H9 (cell line): ENCODE measurements around the gene SLC11A1. TPM values are rescaled to one million over a fixed set of nuclear protein-coding genes. Genes with fewer than 3 reads are reported as not detected.
A peak's percentile ranks its signal among the peaks of the same experiment; 100 is the strongest.

Source experiments
- DNase-seq: peaks from one replicate; pipeline ENCODE4 v3.0.0-alpha.2; 2017
- H2AFZ ChIP-seq: one replicate; pipeline ENCODE4 v1.6.1; 2013; ENCODE audit warnings: mild to moderate bottlenecking, low read length, control low read depth, moderate library complexity
- H2AK5ac ChIP-seq: 2 replicates; pipeline ENCODE4 v1.6.1; 2013; ENCODE audit warnings: low read length, control low read depth, mixed read lengths; ENCODE audit not compliant: insufficient read length
- H2BK120ac ChIP-seq: one replicate; pipeline ENCODE4 v1.6.1; 2013; ENCODE audit warnings: low read depth, mild to moderate bottlenecking, low read length, control low read depth, inconsistent platforms; ENCODE audit not compliant: poor library complexity, severe bottlenecking
- H2BK12ac ChIP-seq: 2 replicates; pipeline ENCODE4 v1.6.1; 2013; ENCODE audit warnings: low read length, control low read depth, mixed read lengths, low read depth; ENCODE audit not compliant: insufficient read length
- H2BK15ac ChIP-seq: 2 replicates; pipeline ENCODE4 v1.6.1; 2013; ENCODE audit warnings: low read depth, low read length, control low read depth
- H2BK20ac ChIP-seq: one replicate; pipeline ENCODE4 v1.6.1; 2013; ENCODE audit warnings: low read depth, mild to moderate bottlenecking, low read length, control low read depth, inconsistent platforms; ENCODE audit not compliant: poor library complexity, severe bottlenecking
- H2BK5ac ChIP-seq: 2 replicates; pipeline ENCODE4 v1.6.1; 2013; ENCODE audit warnings: low read length, control low read depth, mixed read lengths; ENCODE audit not compliant: insufficient read length
- H3K14ac ChIP-seq: 2 replicates; pipeline ENCODE4 v1.6.1; 2013; ENCODE audit warnings: low read length, control low read depth; ENCODE audit not compliant: insufficient read depth
- H3K18ac ChIP-seq: 2 replicates; pipeline ENCODE4 v1.6.1; 2013; ENCODE audit warnings: low read depth, mild to moderate bottlenecking, mixed read lengths, low read length, control low read depth; ENCODE audit not compliant: insufficient read length
- H3K23ac ChIP-seq: 2 replicates; pipeline ENCODE4 v1.6.1; 2013; ENCODE audit warnings: low read length, control low read depth, mixed read lengths, low read depth; ENCODE audit not compliant: insufficient read length
- H3K23me2 ChIP-seq: 2 replicates; pipeline ENCODE4 v1.6.1; 2013; ENCODE audit warnings: low read depth, mild to moderate bottlenecking, mixed read lengths, low read length, control low read depth; ENCODE audit not compliant: insufficient read length, poor library complexity, severe bottlenecking
- H3K27ac ChIP-seq: 2 replicates; pipeline ENCODE4 v1.5.1; 2013; ENCODE audit warnings: low read length, control low read depth, mixed read lengths, low read depth; ENCODE audit not compliant: insufficient read length
- H3K27me3 ChIP-seq: 2 replicates; pipeline ENCODE4 v1.6.1; 2013; ENCODE audit warnings: low read length, control low read depth, inconsistent platforms; ENCODE audit not compliant: insufficient read depth
- H3K4ac ChIP-seq: 2 replicates; pipeline ENCODE4 v1.6.1; 2013; ENCODE audit warnings: low read depth, mild to moderate bottlenecking, control low read depth, inconsistent platforms, low read length, moderate library complexity
- H3K4me1 ChIP-seq: 2 replicates; pipeline ENCODE4 v1.6.1; 2013; ENCODE audit warnings: low read length, control low read depth, inconsistent platforms; ENCODE audit not compliant: insufficient read depth
- H3K4me2 ChIP-seq: 2 replicates; pipeline ENCODE4 v1.6.1; 2013; ENCODE audit warnings: low read length, control low read depth, mixed read lengths; ENCODE audit not compliant: insufficient read length, insufficient read depth
- H3K56ac ChIP-seq: 2 replicates; pipeline ENCODE4 v1.6.1; 2013; ENCODE audit warnings: low read depth, mild to moderate bottlenecking, mixed read lengths, low read length, control low read depth; ENCODE audit not compliant: insufficient read length
- H3K79me1 ChIP-seq: 2 replicates; pipeline ENCODE4 v1.6.1; 2013; ENCODE audit warnings: low read depth, mild to moderate bottlenecking, moderate library complexity, low read length, control low read depth, inconsistent platforms; ENCODE audit not compliant: insufficient read depth, poor library complexity, severe bottlenecking
- H3K79me2 ChIP-seq: 2 replicates; pipeline ENCODE4 v1.6.1; 2013; ENCODE audit warnings: low read length, control low read depth, inconsistent platforms; ENCODE audit not compliant: insufficient read depth
- H3K9ac ChIP-seq: 2 replicates; pipeline ENCODE4 v1.6.1; 2013; ENCODE audit warnings: low read length, control low read depth, mixed read lengths; ENCODE audit not compliant: insufficient read length; ENCODE audit errors: extremely low read depth
- H3K9me3 ChIP-seq: one replicate; pipeline ENCODE4 v1.6.1; 2013; ENCODE audit warnings: low read depth, low read length, inconsistent platforms; ENCODE audit not compliant: control insufficient read depth
- H3T11ph ChIP-seq: one replicate; pipeline ENCODE4 v1.6.1; 2013; ENCODE audit warnings: mild to moderate bottlenecking, low read length, control low read depth, inconsistent platforms
- H4K20me1 ChIP-seq: one replicate; pipeline ENCODE4 v1.6.1; 2013; ENCODE audit not compliant: control insufficient read depth, insufficient read length, insufficient read depth
- H4K5ac ChIP-seq: 2 replicates; pipeline ENCODE4 v1.6.1; 2013; ENCODE audit warnings: low read depth, mild to moderate bottlenecking, mixed read lengths, low read length, control low read depth; ENCODE audit not compliant: insufficient read length
- H4K8ac ChIP-seq: replicated peaks from 2 replicates; pipeline ENCODE4 v1.6.1; 2013; ENCODE audit warnings: low read length, control low read depth, mixed read lengths, low read depth; ENCODE audit not compliant: insufficient read length
- H4K91ac ChIP-seq: 2 replicates; pipeline ENCODE4 v1.6.1; 2013; ENCODE audit warnings: low read depth, mild to moderate bottlenecking, moderate library complexity, mixed read lengths, low read length, control low read depth; ENCODE audit not compliant: insufficient read length
- H3K27ac Mint-ChIP-seq, 3 experiments: 2 replicates in 2 of 3; 3 replicates in 1 of 3; pipeline ENCODE4 v1.8.0; 2020 to 2021; ENCODE audit warnings: mixed read lengths in 3 of 3, mild to moderate bottlenecking in 1 of 3, moderate library complexity in 1 of 3
- H3K27me3 Mint-ChIP-seq: 2 replicates; pipeline ENCODE4 v1.8.0; 2021; ENCODE audit warnings: low read depth, mild to moderate bottlenecking, moderate library complexity, mixed read lengths
- H3K36me3 Mint-ChIP-seq, 3 experiments: 2 replicates in 2 of 3; 3 replicates in 1 of 3; pipeline ENCODE4 v1.8.0; 2020 to 2021; ENCODE audit warnings: low read depth in 3 of 3, mixed read lengths in 3 of 3; ENCODE audit not compliant: insufficient read depth in 1 of 3
- H3K4me1 Mint-ChIP-seq, 2 experiments: 2 replicates each; pipeline ENCODE4 v1.8.0; 2020; ENCODE audit warnings: mixed read lengths in 2 of 2
- H3K4me3 Mint-ChIP-seq, 2 experiments: 2 replicates in 1 of 2; 3 replicates in 1 of 2; pipeline ENCODE4 v1.8.0; 2020 to 2021; ENCODE audit warnings: mild to moderate bottlenecking in 2 of 2, mixed read lengths in 2 of 2, moderate library complexity in 1 of 2
- H3K9me3 Mint-ChIP-seq, 2 experiments: 2 replicates in 1 of 2; 3 replicates in 1 of 2; pipeline ENCODE4 v1.8.0; 2020; ENCODE audit warnings: mild to moderate bottlenecking in 2 of 2, mixed read lengths in 2 of 2, moderate library complexity in 1 of 2
- WGBS: extraction: QIAGEN DNeasy Blood & Tissue Kit; methylation state at CpG from one replicate; pipeline ENCODE4 v1.1.7; 2013; ENCODE audit warnings: missing lambda C conversion rate, low lambda C conversion rate, mixed read lengths; ENCODE audit not compliant: insufficient read length; ENCODE audit errors: extremely low coverage; 5-methylcytosine and 5-hydroxymethylcytosine counted together
- total RNA-seq: library from RNA; stranded (reverse); gene quantifications from 2 replicates; pipeline ENCODE4 v1.2.1, GENCODE V29; 2021
- TF ChIP-seq, protein P1 (sequence below): fragments of 200-600 bp; sonication (generic); conservative IDR thresholded peaks from 3 replicates; pipeline ENCODE4 v1.8.0; 2021; ENCODE audit warnings: antibody characterized with exemption, mild to moderate bottlenecking

The SLC11A1 gene
- total RNA-seq, 1 experiment from 2014 or later: 0.11 TPM

DNA sequence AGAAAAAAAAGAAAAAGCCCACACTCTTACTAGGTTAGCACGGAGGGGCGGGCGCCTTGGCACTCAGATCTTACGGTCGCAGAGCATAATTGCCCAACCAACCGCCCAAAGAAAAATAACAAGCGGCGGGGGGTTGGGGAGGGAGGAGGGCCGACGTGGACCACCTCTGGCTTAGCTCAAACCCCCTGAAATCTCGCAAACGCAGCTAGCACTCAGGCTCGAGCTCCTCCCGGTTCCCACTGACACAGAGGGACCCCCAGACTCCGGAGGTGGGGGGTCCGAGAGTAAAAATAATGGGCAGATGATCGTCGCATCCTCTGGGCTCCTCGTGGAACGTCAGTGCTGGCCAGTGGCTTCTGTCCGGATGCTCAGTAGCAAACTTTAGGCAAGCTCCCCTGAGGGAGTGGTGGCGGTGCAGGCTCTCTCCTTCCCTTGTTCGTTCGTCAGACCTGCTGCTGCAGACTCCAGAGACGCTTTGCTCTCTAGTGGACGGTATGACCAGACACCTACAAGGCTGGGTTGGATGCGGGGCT, 13.4 kb upstream of the SLC11A1 start:
- no peaks in the 10 kb centered on the region for H3K36me3 Mint-ChIP-seq
- Histone ChIP-seq H3K9me3 (no peaks in the 10 kb centered on the region), H2BK120ac (no peak overlapping the region), H4K8ac (no peak overlapping the region), H2BK20ac (no peak overlapping the region), H3K27ac (no peak overlapping the region), H4K91ac (no peak overlapping the region), H3K79me1 (no peaks in the 10 kb centered on the region), H3K4me2 (peak overlapping the region; percentile 30), H2AK5ac (no peak overlapping the region), H3K4me1 (no peaks in the 10 kb centered on the region), H3K56ac (no peak overlapping the region), H4K5ac (no peak overlapping the region), H3T11ph (no peak overlapping the region), H3K14ac (no peak overlapping the region), H3K79me2 (no peaks in the 10 kb centered on the region), H4K20me1 (no peaks in the 10 kb centered on the region), H2BK15ac (no peak overlapping the region), H3K27me3 (no peaks in the 10 kb centered on the region), H3K18ac (no peak overlapping the region), H2BK5ac (no peak overlapping the region), H3K23me2 (no peaks in the 10 kb centered on the region), H2BK12ac (no peak overlapping the region), H3K4ac (no peak overlapping the region), H3K9ac (no peak overlapping the region), H3K23ac (no peak overlapping the region), H2AFZ (no peak overlapping the region)
- peaks cover 4% of the 10 kb centered on the region; the same call in 1 of the 2 replicates for H3K27me3 Mint-ChIP-seq
- TF ChIP-seq, protein P1, sequence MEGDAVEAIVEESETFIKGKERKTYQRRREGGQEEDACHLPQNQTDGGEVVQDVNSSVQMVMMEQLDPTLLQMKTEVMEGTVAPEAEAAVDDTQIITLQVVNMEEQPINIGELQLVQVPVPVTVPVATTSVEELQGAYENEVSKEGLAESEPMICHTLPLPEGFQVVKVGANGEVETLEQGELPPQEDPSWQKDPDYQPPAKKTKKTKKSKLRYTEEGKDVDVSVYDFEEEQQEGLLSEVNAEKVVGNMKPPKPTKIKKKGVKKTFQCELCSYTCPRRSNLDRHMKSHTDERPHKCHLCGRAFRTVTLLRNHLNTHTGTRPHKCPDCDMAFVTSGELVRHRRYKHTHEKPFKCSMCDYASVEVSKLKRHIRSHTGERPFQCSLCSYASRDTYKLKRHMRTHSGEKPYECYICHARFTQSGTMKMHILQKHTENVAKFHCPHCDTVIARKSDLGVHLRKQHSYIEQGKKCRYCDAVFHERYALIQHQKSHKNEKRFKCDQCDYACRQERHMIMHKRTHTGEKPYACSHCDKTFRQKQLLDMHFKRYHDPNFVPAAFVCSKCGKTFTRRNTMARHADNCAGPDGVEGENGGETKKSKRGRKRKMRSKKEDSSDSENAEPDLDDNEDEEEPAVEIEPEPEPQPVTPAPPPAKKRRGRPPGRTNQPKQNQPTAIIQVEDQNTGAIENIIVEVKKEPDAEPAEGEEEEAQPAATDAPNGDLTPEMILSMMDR: no peak
- H3K4me1 Mint-ChIP-seq: peaks cover 9% of the 10 kb centered on the region in 2 experiments
- no peak overlapping the region; a peak in 1 of 7 replicates for H3K27ac Mint-ChIP-seq
- DNase-seq: peak; percentile 68
- no peaks in the 10 kb centered on the region; a peak in 1 of 5 replicates for H3K9me3 Mint-ChIP-seq
- H3K4me3 Mint-ChIP-seq: peak overlapping the region; percentile 46 to 82
- no CpG with 5 or more reads among the region's 27 CpGs for WGBS
